ENCODE results near the gene TTLL5. TPM values are rescaled to one million over a fixed set of nuclear protein-coding genes. Genes with fewer than 3 reads are reported as not detected.

The TTLL5 gene
- total and polyA plus RNA-seq, 2 of the 13 experiments (the other 11 are each of a cell fraction or from before 2014, with no cell fraction given) = 11.8 to 18.8 TPM

DNA sequence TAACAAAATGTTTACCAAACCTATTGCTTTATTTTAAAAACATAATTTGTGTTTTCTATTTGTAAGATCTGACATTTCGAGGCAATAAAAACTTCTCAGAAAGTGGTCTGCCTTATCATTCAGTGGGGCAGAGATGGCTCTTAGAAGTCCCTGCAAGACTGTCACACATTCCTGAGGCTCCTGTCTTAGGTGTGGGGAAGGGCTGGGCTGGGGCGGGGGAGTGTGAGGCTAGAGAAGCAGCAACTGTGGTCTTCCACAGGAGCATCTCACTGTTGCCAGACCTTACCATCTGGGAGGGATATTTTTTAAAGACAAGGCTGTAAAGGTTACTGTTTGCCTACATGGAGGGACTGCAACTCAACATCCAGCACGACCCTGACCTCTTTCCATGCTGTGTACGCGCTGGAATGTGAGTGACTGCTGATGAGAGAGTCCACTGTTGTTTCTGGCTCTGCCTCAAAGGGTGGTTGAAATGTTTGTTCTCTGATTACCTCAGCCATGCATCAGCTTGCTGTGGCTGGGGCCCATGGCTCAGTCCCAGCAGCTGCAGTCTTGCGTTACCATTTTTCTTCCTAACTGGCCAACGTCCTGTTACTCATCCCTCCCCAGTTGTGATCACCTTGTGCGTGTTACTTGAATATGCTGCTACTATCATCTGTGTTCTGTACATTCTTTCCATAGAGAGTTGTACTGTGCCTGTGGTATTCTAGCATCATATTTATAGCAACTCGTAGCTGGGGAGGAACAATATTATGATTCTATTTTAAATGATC is 12.8 kb upstream of the TTLL5 start (continued):
- TF ChIP-seq IRX3 (CRISPR knock-in tag; IDR thresholded peaks at IDR 0.05; ENCODE audit: borderline replicate concordance, low read depth) (no peak), NONO (IDR thresholded peaks at IDR 0.05) (no peak), NONO (CRISPR knock-in tag; conservative IDR thresholded peaks at IDR 0.05) (peak; percentile 92), KDM3A (CRISPR knock-in tag; IDR thresholded peaks at IDR 0.05; ENCODE audit: low read depth) (peak; percentile 96), HNF4G (IDR thresholded peaks at IDR 0.05; ENCODE audit: borderline replicate concordance, low read depth, low read length) (peak; percentile 78), HNF4G (CRISPR knock-in tag; IDR thresholded peaks at IDR 0.05; ENCODE audit: borderline replicate concordance, low read depth) (peak; percentile 81; the same call in 1 of the 2 replicates), STAT6 (CRISPR knock-in tag; IDR thresholded peaks at IDR 0.05; ENCODE audit: borderline replicate concordance) (peak; percentile 67; the same call in 1 of the 2 replicates), ZNF552 (CRISPR knock-in tag; IDR thresholded peaks at IDR 0.05; ENCODE audit: borderline replicate concordance) (0 out of 2 replicates have a peak, but pooled peaks have one; percentile 52), HCFC1 (IDR thresholded peaks at IDR 0.05; ENCODE audit: low read depth, low read length) (no peak), ZBTB39 (CRISPR knock-in tag; IDR thresholded peaks at IDR 0.05) (no peak), ARID2 (CRISPR knock-in tag; IDR thresholded peaks at IDR 0.05; ENCODE audit: borderline replicate concordance) (no peak), ZNF879 (CRISPR knock-in tag; IDR thresholded peaks at IDR 0.05) (no peak), JARID2 (CRISPR knock-in tag; IDR thresholded peaks at IDR 0.05; ENCODE audit: insufficient replicate concordance) (no peak), ZNF773 (CRISPR knock-in tag; IDR thresholded peaks at IDR 0.05; ENCODE audit: borderline replicate concordance) (no peak), SKI (IDR thresholded peaks at IDR 0.05; ENCODE audit: partially characterized antibody) (peak; percentile 88), ZNF44 (CRISPR knock-in tag; IDR thresholded peaks at IDR 0.05) (no peak)
- TF ChIP-seq, protein P1, sequence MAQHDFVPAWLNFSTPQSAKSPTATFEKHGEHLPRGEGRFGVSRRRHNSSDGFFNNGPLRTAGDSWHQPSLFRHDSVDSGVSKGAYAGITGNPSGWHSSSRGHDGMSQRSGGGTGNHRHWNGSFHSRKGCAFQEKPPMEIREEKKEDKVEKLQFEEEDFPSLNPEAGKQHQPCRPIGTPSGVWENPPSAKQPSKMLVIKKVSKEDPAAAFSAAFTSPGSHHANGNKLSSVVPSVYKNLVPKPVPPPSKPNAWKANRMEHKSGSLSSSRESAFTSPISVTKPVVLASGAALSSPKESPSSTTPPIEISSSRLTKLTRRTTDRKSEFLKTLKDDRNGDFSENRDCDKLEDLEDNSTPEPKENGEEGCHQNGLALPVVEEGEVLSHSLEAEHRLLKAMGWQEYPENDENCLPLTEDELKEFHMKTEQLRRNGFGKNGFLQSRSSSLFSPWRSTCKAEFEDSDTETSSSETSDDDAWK (CRISPR knock-in tag; IDR thresholded peaks at IDR 0.05) = no peak
- TF ChIP-seq, protein P2, sequence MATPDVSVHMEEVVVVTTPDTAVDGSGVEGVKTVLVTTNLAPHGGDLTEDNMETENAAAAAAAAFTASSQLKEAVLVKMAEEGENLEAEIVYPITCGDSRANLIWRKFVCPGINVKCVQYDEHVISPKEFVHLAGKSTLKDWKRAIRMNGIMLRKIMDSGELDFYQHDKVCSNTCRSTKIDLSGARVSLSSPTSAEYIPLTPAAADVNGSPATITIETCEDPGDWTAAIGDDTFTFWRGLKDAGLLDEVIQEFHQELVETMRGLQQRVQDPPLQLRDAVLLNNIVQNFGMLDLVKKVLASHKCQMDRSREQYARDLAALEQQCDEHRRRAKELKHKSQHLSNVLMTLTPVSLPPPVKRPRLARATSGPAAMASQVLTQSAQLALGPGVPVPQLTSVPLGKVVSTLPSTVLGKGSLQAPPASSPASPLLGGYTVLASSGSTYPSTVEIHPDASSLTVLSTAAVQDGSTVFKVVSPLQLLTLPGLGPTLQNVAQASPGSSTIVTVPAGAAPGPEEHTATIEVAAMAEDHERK (CRISPR knock-in tag; IDR thresholded peaks at IDR 0.05; ENCODE audit: low read depth) = no peak
